Measurements from ENCODE around the gene C15orf61.

GRCh38 chr15:67504796-67505195 is 16.1 kb upstream of the C15orf61 start:
- TF ChIP-seq SMC3 (IDR thresholded peaks at IDR 0.05) = no peak
- no peak for TF ChIP-seq RFX5 (IDR thresholded peaks at IDR 0.05)
